ENCODE measurements around the gene H1-8.

- no peak for TF ChIP-seq EZH2phosphoT487 (IDR thresholded peaks at IDR 0.05; ENCODE audit: low read depth, severe bottlenecking, unreplicated experiment)
- TF ChIP-seq, protein P1, sequence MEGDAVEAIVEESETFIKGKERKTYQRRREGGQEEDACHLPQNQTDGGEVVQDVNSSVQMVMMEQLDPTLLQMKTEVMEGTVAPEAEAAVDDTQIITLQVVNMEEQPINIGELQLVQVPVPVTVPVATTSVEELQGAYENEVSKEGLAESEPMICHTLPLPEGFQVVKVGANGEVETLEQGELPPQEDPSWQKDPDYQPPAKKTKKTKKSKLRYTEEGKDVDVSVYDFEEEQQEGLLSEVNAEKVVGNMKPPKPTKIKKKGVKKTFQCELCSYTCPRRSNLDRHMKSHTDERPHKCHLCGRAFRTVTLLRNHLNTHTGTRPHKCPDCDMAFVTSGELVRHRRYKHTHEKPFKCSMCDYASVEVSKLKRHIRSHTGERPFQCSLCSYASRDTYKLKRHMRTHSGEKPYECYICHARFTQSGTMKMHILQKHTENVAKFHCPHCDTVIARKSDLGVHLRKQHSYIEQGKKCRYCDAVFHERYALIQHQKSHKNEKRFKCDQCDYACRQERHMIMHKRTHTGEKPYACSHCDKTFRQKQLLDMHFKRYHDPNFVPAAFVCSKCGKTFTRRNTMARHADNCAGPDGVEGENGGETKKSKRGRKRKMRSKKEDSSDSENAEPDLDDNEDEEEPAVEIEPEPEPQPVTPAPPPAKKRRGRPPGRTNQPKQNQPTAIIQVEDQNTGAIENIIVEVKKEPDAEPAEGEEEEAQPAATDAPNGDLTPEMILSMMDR (IDR thresholded peaks at IDR 0.05; ENCODE audit: poor library complexity) = no peak
- TF ChIP-seq EZH2 (IDR thresholded peaks at IDR 0.05; ENCODE audit: borderline replicate concordance) = no peak
Observed at GRCh38 chr3:129502641-129503408, 40.1 kb upstream of the H1-8 start.

Data from hepatocyte (in vitro differentiated cells).